Retinal pigment epithelial cell (primary cell): ENCODE measurements around the gene PAFAH1B2.

Experiments
- DNase-seq: peaks from one replicate; pipeline ENCODE4 v3.0.0-alpha.2; 2010; ENCODE audit warnings: low read depth
- H3K4me3 ChIP-seq: 2 replicates; pipeline ENCODE4 v1.5.1; 2011; ENCODE audit warnings: mild to moderate bottlenecking, low read length, control low read depth, moderate library complexity
- CTCF ChIP-seq: conservative IDR thresholded peaks from 2 replicates; pipeline ENCODE4 v1.5.1; 2011; ENCODE audit warnings: low read depth, low read length, control low read depth, inconsistent platforms

The PAFAH1B2 gene

GRCh38 chr11:117192401-117192875 lies 48.4 kb downstream of the PAFAH1B2 start:
- no peak for DNase-seq
- no peak for TF ChIP-seq CTCF
- no peak overlapping the region for H3K4me3 ChIP-seq

GRCh38 chr11:117193130-117194020 lies 49.3 kb downstream of the PAFAH1B2 start:
- no peak for TF ChIP-seq CTCF
- H3K4me3 ChIP-seq: no peak overlapping the region
- no peak for DNase-seq

GRCh38 chr11:117194267-117194666 lies 50.2 kb downstream of the PAFAH1B2 start:
- TF ChIP-seq CTCF: no peak
- no peak overlapping the region for H3K4me3 ChIP-seq
- no peak for DNase-seq

- H3K4me3 ChIP-seq: no peak overlapping the region
- no peak for DNase-seq
- TF ChIP-seq CTCF: no peak
Measured at GRCh38 chr11:117195258-117195657, 51.2 kb downstream of the PAFAH1B2 start.

GRCh38 chr11:117195761-117196160 lies 51.7 kb downstream of the PAFAH1B2 start:
- no peak for DNase-seq
- no peak for TF ChIP-seq CTCF
- H3K4me3 ChIP-seq: no peak overlapping the region

GRCh38 chr11:117197006-117197405 lies 52.9 kb downstream of the PAFAH1B2 start:
- no peak for DNase-seq
- no peak overlapping the region for H3K4me3 ChIP-seq
- no peak for TF ChIP-seq CTCF
